Skeletal muscle tissue (tissue), 4 donors: ENCODE measurements around the gene FYTTD1. TPM values are rescaled to one million over a fixed set of nuclear protein-coding genes. Genes with fewer than 3 reads are reported as not detected.
A peak's percentile ranks its signal among the peaks of the same experiment; 100 is the strongest.
"Not testable (repeated sequence)": the region's sequence is repeated elsewhere in the genome, so short reads cannot be mapped to it uniquely, and the experiment has no call there.

Source experiments
- H3K27ac ChIP-seq: one replicate; pipeline ENCODE4 v1.7.0; 2013; ENCODE audit warnings: mild to moderate bottlenecking, low read depth, low read length, inconsistent platforms
- H3K27me3 ChIP-seq, 3 donors: one replicate each; pipeline ENCODE4 v1.7.0; 2013; ENCODE audit warnings: low read length in 3 of 3; ENCODE audit not compliant: control insufficient read depth in 3 of 3, insufficient read depth in 3 of 3
- H3K36me3 ChIP-seq, 3 donors: one replicate each; pipeline ENCODE4 v1.7.0; 2013; ENCODE audit warnings: low read length in 3 of 3; ENCODE audit not compliant: control insufficient read depth in 3 of 3, insufficient read depth in 3 of 3
- H3K4me1 ChIP-seq, 3 donors: one replicate each; pipeline ENCODE4 v1.7.0; 2013; ENCODE audit warnings: low read length in 3 of 3, mild to moderate bottlenecking in 3 of 3; ENCODE audit not compliant: control insufficient read depth in 3 of 3, insufficient read depth in 3 of 3
- H3K4me3 ChIP-seq, 3 donors: one replicate each; pipeline ENCODE4 v1.7.0; 2013; ENCODE audit warnings: low read length in 3 of 3
- H3K9ac ChIP-seq, 3 donors: one replicate each; pipeline ENCODE4 v1.7.0; 2013; ENCODE audit warnings: low read length in 3 of 3, mild to moderate bottlenecking in 3 of 3, moderate library complexity in 2 of 3, low read depth in 1 of 3
- H3K9me3 ChIP-seq, 3 donors: one replicate each; pipeline ENCODE4 v1.7.0; 2013; ENCODE audit warnings: low read length in 3 of 3; ENCODE audit not compliant: control insufficient read depth in 3 of 3
- total RNA-seq: library from RNA; depleted of rRNA; stranded (reverse); fragments of >200 nt; gene quantifications from one replicate; pipeline ENCODE4 v1.2.3, GENCODE V29; 2014
- donor health status: Osteomylitis.

Gene FYTTD1
- 22.4 TPM for total RNA-seq

- Histone ChIP-seq H3K4me3 (peak within 1 kb of the TSS; percentile 92 to 94 (median 93)), H3K36me3 (no peaks in the 10 kb centered on the region), H3K27me3 (no peaks in the 10 kb centered on the region), H3K9me3 (no peaks in the 10 kb centered on the region), H3K4me1 (peaks cover 23 to 42% (median 38%) of the 10 kb centered on the region in 3 donors), H3K9ac (peak within 1 kb of the TSS; percentile 90 to 98 (median 91)), H3K27ac (peak within 1 kb of the TSS; percentile 99)
These were observed at the start of gene FYTTD1 for GRCh38 chr3:197749601-197750395. FYTTD1 (plus strand) TSS chr3:197749883; CDS start chr3:197749972, 89 bp downstream.

DNA sequence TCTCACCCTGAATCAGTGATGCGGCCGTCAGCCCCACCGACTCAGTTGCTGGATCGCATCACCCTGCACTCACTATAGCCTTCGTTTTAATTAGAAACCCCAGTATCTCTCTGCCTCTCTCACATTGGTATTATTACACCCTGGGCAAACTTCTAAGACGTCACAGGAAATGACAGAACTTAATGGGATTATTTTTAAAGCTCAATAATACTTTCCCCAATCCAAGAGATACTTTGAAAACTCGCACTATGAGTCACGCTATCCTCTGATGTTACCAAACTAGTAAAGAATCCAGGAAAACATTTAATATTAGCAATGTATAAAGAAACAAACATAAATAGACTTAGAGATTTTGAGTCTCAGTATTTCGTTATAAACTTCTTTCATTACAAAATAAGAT, 49.6 kb upstream of the FYTTD1 start:
- peaks cover 60 to 73% (median 72%) of the 10 kb centered on the region in 3 donors for H3K36me3 ChIP-seq

DNA sequence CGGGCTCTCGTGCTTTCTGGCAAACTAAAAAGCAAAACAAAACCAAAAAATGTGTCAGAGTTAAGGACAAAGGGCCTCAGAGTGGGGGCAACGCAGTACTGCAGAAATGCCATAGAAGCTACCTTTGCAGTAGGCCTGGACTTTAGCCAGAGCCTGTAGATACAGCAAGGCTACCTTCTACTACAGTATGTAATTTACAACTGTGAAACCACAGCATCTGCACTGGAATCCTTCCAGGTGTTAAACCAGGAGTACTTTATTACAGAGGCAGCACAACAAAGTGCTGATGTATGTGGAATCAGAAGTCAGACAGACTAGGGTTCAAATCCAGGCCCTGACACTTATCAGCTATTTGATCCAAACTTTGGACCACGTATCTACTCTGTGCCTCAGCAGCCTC, 47.8 kb upstream of the FYTTD1 start:
- H3K9ac ChIP-seq, result no peak overlapping the region
- H3K36me3 ChIP-seq, result peaks cover 54 to 61% (median 59%) of the 10 kb centered on the region in 3 donors
- no peak overlapping the region for H3K4me3 ChIP-seq
- no peaks in the 10 kb centered on the region for H3K27me3 ChIP-seq
- H3K4me1 ChIP-seq, result no peaks in the 10 kb centered on the region
- H3K27ac ChIP-seq, result no peak overlapping the region
- no peaks in the 10 kb centered on the region for H3K9me3 ChIP-seq

More for the DNA sequence above, 49.6 kb upstream of the FYTTD1 start:
- Histone ChIP-seq H3K4me3 (no peak overlapping the region), H3K9ac (no peak overlapping the region), H3K27me3 (no peaks in the 10 kb centered on the region), H3K27ac (no peak overlapping the region), H3K9me3 (no peaks in the 10 kb centered on the region), H3K4me1 (no peaks in the 10 kb centered on the region)

GRCh38 chr3:197706658-197707057, 43.0 kb upstream of the FYTTD1 start:
- Histone ChIP-seq H3K36me3 (peaks cover 22 to 26% (median 24%) of the 10 kb centered on the region in 3 donors), H3K27ac (no peak overlapping the region), H3K4me3 (no peak overlapping the region)

DNA sequence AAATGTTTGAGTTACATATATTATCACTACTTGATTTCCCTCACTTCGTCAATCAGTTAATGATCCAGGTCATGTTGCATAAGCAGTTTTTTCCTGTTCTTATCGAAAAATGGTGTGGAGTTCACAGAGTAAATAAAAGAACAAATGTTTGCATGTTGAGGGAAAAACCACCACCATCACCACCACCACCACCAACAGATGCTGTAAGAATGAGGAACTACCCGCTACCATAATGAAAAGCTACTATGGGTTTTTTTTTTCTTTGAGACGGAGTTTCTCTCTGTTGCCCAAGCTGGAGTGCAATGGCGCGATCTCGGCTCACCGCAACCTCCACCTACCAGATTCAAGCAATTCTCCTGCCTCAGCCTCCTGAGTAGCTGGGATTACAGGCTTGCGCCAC, 40.5 kb upstream of the FYTTD1 start:
- no peak overlapping the region for H3K27ac ChIP-seq
- peaks cover 13 to 17% (median 16%) of the 10 kb centered on the region in 3 donors for H3K4me1 ChIP-seq
- no peaks in the 10 kb centered on the region for H3K9me3 ChIP-seq
- H3K27me3 ChIP-seq, result no peaks in the 10 kb centered on the region
- H3K36me3 ChIP-seq, result peaks cover 9 to 11% (median 10%) of the 10 kb centered on the region in 3 donors
- H3K9ac ChIP-seq, result no peak overlapping the region
- H3K4me3 ChIP-seq, result no peak overlapping the region

More at GRCh38 chr3:197706658-197707057, 43.0 kb upstream of the FYTTD1 start:
- no peak overlapping the region for H3K9ac ChIP-seq
- no peaks in the 10 kb centered on the region for H3K4me1 ChIP-seq
- no peaks in the 10 kb centered on the region for H3K27me3 ChIP-seq
- no peaks in the 10 kb centered on the region for H3K9me3 ChIP-seq

- H3K27ac ChIP-seq, result peak overlapping the region; percentile 97
- not testable (repeated sequence) for H3K27me3 ChIP-seq, H3K4me3 ChIP-seq, H3K9ac ChIP-seq, H3K36me3 ChIP-seq, H3K9me3 ChIP-seq
- H3K4me1 ChIP-seq, result peaks cover 16 to 18% (median 17%) of the 10 kb centered on the region in 3 donors
These were observed 38.7 kb upstream of the FYTTD1 start for GRCh38 chr3:197710965-197711364.

GRCh38 chr3:197711973-197712707, 37.5 kb upstream of the FYTTD1 start:
- Histone ChIP-seq H3K27ac (peak overlapping the region; percentile 97), H3K4me1 (peaks cover 16 to 18% (median 17%) of the 10 kb centered on the region in 3 donors)

DNA sequence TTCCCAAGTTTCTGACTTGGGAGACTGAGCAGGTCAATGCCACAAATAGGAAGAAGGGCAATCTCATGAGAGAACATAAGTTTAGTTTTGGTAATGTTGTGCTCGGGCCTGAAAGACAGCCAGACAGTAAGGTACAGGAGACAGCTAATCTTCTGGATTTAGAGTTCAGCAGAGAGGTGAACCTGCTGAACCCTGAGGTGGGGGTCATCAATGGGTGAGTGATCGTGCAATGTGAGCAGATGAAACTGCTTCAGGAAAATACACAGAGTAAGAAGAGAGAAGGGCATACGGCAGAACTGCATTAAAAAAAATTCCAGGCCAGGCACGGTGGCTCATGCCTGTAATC, 36.2 kb upstream of the FYTTD1 start:
- H3K27ac ChIP-seq, result peak overlapping the region; percentile 97
- no peaks in the 10 kb centered on the region for H3K27me3 ChIP-seq
- peak overlapping the region; percentile 55 to 98 (median 79) for H3K9ac ChIP-seq
- H3K36me3 ChIP-seq, result peaks cover 0 to 7% (median 0%) of the 10 kb centered on the region in 3 donors
- no peaks in the 10 kb centered on the region for H3K9me3 ChIP-seq
- H3K4me1 ChIP-seq, result peaks cover 16 to 18% (median 17%) of the 10 kb centered on the region in 3 donors
- H3K4me3 ChIP-seq, result peak overlapping the region; percentile 54 to 60 (median 57)

More at GRCh38 chr3:197711973-197712707, 37.5 kb upstream of the FYTTD1 start:
- Histone ChIP-seq H3K36me3 (peaks cover 0 to 2% (median 0%) of the 10 kb centered on the region in 3 donors), H3K27me3 (no peaks in the 10 kb centered on the region), H3K9ac (peak overlapping the region; percentile 77 to 98 (median 77)), H3K9me3 (no peaks in the 10 kb centered on the region), H3K4me3 (peak overlapping the region; percentile 52 to 76 (median 60))

- Histone ChIP-seq H3K9me3 (no peaks in the 10 kb centered on the region), H3K9ac (peak overlapping the region in 2 of 3 donors; percentile 79 to 98), H3K4me3 (no peak overlapping the region), H3K4me1 (peaks cover 16 to 23% (median 20%) of the 10 kb centered on the region in 3 donors), H3K36me3 (peaks cover 0 to 7% (median 0%) of the 10 kb centered on the region in 3 donors), H3K27ac (peak overlapping the region; percentile 97), H3K27me3 (no peaks in the 10 kb centered on the region)
These were observed 35.4 kb upstream of the FYTTD1 start for GRCh38 chr3:197714251-197714650.
